GM23248 (cell line): ENCODE results near the gene ARHGDIA. TPM values are rescaled to one million over a fixed set of nuclear protein-coding genes. Genes with fewer than 3 reads are reported as not detected.

Experiments used
- DNase-seq: peaks from one replicate; pipeline ENCODE4 v3.0.0-alpha.2; 2015
- H2AFZ ChIP-seq: fragments of 200-600 bp; sonication (generic); 2 replicates; pipeline ENCODE4 v1.6.1; 2016; ENCODE audit warnings: antibody characterized with exemption
- H3F3A ChIP-seq: fragments of 200-600 bp; sonication (generic); 2 replicates; pipeline ENCODE4 v1.6.1; 2016; ENCODE audit warnings: mild to moderate bottlenecking, antibody characterized with exemption, mixed run types; ENCODE audit not compliant: insufficient read depth
- H3K27ac ChIP-seq: fragments of 200-600 bp; sonication (generic); 2 replicates; pipeline ENCODE4 v1.5.1; 2016; ENCODE audit warnings: mild to moderate bottlenecking
- H3K27me3 ChIP-seq: fragments of 200-600 bp; sonication (generic); replicated peaks from 2 replicates; pipeline ENCODE4 v1.6.1; 2016; ENCODE audit warnings: mild to moderate bottlenecking; ENCODE audit not compliant: insufficient read depth
- H3K36me3 ChIP-seq: fragments of 200-600 bp; sonication (generic); 2 replicates; pipeline ENCODE4 v1.6.1; 2016; ENCODE audit warnings: low read depth, mild to moderate bottlenecking
- H3K4me1 ChIP-seq: fragments of 200-600 bp; sonication (generic); 2 replicates; pipeline ENCODE4 v1.6.1; 2016; ENCODE audit warnings: mild to moderate bottlenecking; ENCODE audit not compliant: insufficient read depth
- H3K4me2 ChIP-seq: fragments of 200-600 bp; sonication (generic); one replicate; pipeline ENCODE4 v1.6.1; 2016; ENCODE audit warnings: mild to moderate bottlenecking; ENCODE audit not compliant: unreplicated experiment
- H3K4me3 ChIP-seq: fragments of 200-600 bp; sonication (generic); 2 replicates; pipeline ENCODE4 v1.5.1; 2016; ENCODE audit warnings: mild to moderate bottlenecking
- H3K79me2 ChIP-seq: fragments of 200-600 bp; sonication (generic); 2 replicates; pipeline ENCODE4 v1.6.1; 2016; ENCODE audit warnings: mild to moderate bottlenecking; ENCODE audit not compliant: insufficient read depth
- H3K9ac ChIP-seq: fragments of 200-600 bp; sonication (generic); 2 replicates; pipeline ENCODE4 v1.6.1; 2016; ENCODE audit warnings: mild to moderate bottlenecking
- H3K9me2 ChIP-seq: fragments of 200-600 bp; sonication (generic); 2 replicates; pipeline ENCODE4 v1.6.1; 2016; ENCODE audit warnings: mixed run types, mild to moderate bottlenecking, moderate library complexity; ENCODE audit not compliant: insufficient read depth
- H3K9me3 ChIP-seq: fragments of 200-600 bp; sonication (generic); one replicate; pipeline ENCODE4 v1.6.1; 2017; ENCODE audit warnings: low read depth
- H4K20me1 ChIP-seq: fragments of 200-600 bp; sonication (generic); 2 replicates; pipeline ENCODE4 v1.6.0; 2016; ENCODE audit not compliant: insufficient read depth
- EZH2 ChIP-seq: fragments of 200-600 bp; sonication (generic); IDR thresholded peaks from 2 replicates; pipeline ENCODE4 v1.6.1; 2018; ENCODE audit warnings: antibody characterized with exemption, mild to moderate bottlenecking; ENCODE audit not compliant: insufficient read depth, poor library complexity, severe bottlenecking
- EZH2phosphoT487 ChIP-seq: fragments of 200-600 bp; sonication (generic); IDR thresholded peaks from 2 replicates; pipeline ENCODE4 v1.6.1; 2018; ENCODE audit warnings: antibody characterized with exemption, moderate library complexity, mild to moderate bottlenecking, low read depth; ENCODE audit not compliant: insufficient read depth
- WGBS, 2 experiments: methylation state at CpG; one replicate each; pipeline ENCODE4 v1.1.6; 2015 to 2017; ENCODE audit warnings: low lambda C conversion rate in 2 of 2, low coverage in 1 of 2; ENCODE audit errors: missing lambda C conversion rate in 2 of 2; 5-methylcytosine and 5-hydroxymethylcytosine counted together
- in situ Hi-C: fragments of 300-500 bp; cut with MboI; formaldehyde crosslinking; loops from 2 replicates; pipeline ENCODE4 v1.15.0; 2020
- polyA plus RNA-seq: library from polyadenylated mRNA; unstranded; fragments of >200 nt; fragmentation: Nextera tagmentation; extraction: Ambion mirVana; gene quantifications from 2 replicates; pipeline ENCODE4 v1.2.1, GENCODE V29; 2016
- total RNA-seq: library from RNA; depleted of rRNA; stranded (reverse); fragments of >200 nt; shearing (Covaris generic); gene quantifications from 2 replicates; pipeline ENCODE4 v1.2.3, GENCODE V29; 2014

Gene ARHGDIA
- total and polyA plus RNA-seq, 2 experiments from 2014 or later: 208 to 310 TPM

DNA sequence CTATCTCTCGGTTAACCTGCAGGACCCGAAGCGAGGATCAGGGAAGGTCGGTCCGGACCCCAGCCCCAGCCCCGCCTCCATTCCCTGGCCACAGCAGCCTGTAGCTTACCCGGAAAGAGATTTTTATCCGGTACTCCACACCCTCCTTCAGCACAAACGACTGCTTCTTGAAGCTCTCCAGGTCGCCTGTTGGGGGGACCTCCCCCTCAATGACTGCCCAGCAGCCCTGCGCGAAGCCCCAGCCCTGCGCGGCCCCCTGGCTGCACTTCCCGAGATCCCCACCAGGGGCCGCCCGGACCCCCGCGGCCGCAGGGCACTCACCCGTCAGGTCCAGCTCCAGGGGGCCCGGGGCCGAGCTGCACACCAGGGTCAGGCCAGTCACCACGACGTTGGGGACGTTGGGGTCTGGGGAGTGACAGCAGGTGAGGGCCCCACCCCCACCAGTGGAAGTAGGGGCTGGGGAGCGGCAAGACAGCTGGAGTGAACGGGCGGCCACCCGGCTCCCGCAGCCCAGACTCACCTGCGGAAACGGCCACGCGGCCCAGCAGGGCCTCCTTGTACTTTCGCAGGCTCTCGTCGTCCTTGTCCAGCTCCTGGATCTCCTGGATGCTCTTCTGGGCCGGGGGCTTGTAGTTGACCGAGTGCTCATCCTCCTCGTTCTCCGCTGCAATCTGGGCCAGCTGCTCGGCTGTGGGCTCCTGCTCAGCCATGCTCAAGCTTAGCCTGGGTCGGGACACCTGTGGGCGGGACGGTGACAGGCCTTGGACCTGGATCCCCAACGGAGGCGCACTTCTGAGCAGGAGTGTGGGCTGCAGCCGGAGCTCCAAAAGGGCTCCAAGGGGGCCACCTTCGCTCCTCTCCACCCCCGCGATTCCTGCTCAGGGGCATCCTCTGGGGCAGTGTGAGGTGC, 1.7 kb downstream of the ARHGDIA start:
- peak; percentile 51 for DNase-seq
- H3K4me1 ChIP-seq: peaks cover 5% of the 10 kb centered on the region
- H3K9me2 ChIP-seq: no peaks in the 10 kb centered on the region
- no peaks in the 10 kb centered on the region for H3K36me3 ChIP-seq
- H4K20me1 ChIP-seq: no peaks in the 10 kb centered on the region
- peak overlapping the region; percentile 95 for H3K4me2 ChIP-seq
- H3K9ac ChIP-seq: peak overlapping the region; percentile 98
- no peak for TF ChIP-seq EZH2phosphoT487
- TF ChIP-seq EZH2: no peak
- peaks cover 62% of the 10 kb centered on the region for H3K79me2 ChIP-seq
- H3F3A ChIP-seq: peaks cover 38% of the 10 kb centered on the region
- H3K9me3 ChIP-seq: no peaks in the 10 kb centered on the region
- H3K27me3 ChIP-seq: no peaks in the 10 kb centered on the region
- in situ Hi-C loops: no loop called here
- H2AFZ ChIP-seq: no peak overlapping the region
- peak overlapping the region; percentile 90 for H3K27ac ChIP-seq
- 19 to 24% methylated on average over 38 to 44 of the region's 52 CpGs for WGBS, 2 experiments
- H3K4me3 ChIP-seq: peak overlapping the region; percentile 94

DNA sequence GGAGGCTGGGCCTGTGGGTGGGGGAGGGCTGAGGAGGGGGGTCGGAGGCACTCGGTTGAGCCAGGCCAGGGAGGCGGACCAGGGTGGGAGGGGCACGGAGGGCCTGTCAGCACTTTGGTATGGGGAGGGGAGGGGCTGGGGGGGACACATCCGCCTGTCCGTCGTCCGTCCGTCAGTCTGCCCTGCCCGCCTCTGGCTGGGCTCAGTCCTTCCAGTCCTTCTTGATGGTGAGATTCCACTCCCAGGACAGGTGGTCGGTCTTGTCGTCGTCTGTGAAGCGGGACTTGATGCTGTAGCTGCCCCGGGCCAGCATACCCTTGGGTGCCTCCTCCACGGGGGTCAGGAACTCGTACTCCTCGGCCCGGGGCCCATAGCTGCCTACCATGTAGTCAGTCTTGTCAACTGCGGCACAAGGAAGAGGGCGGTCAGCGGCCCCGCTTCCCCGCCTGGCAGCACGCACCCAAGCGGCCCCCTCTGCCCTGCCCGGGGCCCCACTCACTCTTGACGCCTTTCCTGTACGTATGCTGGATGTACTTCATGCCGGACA, 2.4 kb downstream of the ARHGDIA start:
- Histone ChIP-seq H3K9me2 (no peaks in the 10 kb centered on the region), H3K27me3 (no peaks in the 10 kb centered on the region), H3K4me1 (peaks cover 6% of the 10 kb centered on the region), H3K4me2 (peak overlapping the region; percentile 95), H2AFZ (no peak overlapping the region), H3K4me3 (peak overlapping the region; percentile 94), H3K79me2 (peaks cover 68% of the 10 kb centered on the region), H3K9me3 (no peaks in the 10 kb centered on the region), H4K20me1 (no peaks in the 10 kb centered on the region), H3K27ac (peak overlapping the region; percentile 90), H3K36me3 (no peaks in the 10 kb centered on the region), H3F3A (peaks cover 33% of the 10 kb centered on the region), H3K9ac (peak overlapping the region; percentile 98; the same call in 1 of the 2 replicates)
- no peak for TF ChIP-seq EZH2
- no peak for TF ChIP-seq EZH2phosphoT487
- WGBS, 2 experiments: 55 to 77% methylated on average over 17 to 30 of the region's 30 CpGs
- DNase-seq: peak; percentile 78
- in situ Hi-C loops: no loop called here

DNA sequence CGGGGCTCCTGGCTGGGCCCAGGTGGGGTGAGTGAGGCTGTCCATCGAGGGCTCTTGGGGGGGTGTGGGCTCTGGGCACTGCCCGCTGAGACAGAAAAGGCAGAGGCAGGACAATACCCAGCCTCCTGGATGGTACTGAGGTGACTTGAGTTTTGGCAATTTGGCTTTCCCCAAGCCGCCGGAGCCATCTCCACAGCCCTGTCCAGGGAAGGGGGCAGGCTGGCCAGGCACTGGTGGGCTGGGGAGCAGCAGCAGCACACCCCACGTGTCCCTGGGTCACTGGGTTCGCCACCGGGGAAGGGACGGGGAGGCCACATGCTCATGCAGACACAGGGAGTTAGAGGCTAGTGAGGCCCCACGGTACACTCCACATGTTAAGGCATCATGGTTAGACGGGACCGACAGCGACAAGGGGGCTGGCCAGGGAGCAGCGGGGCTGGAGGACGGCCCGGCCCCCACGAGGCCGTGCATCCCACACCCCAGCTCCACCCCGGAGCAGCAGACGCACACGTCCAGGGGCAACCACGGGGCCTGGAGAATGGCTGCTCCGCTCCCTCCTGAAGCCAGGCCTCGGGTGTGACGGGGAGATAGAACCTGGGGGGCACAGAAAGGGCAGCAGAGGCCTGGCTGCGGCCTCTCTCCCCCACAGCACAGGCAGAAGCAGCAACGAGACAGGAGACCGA, 3.0 kb downstream of the ARHGDIA start:
- peak; percentile 33 for DNase-seq
- Histone ChIP-seq H3K9me3 (no peaks in the 10 kb centered on the region), H3K9ac (peak overlapping the region; percentile 44), H3K27ac (peak overlapping the region; percentile 90), H3F3A (peaks cover 35% of the 10 kb centered on the region), H3K79me2 (peaks cover 68% of the 10 kb centered on the region), H2AFZ (no peak overlapping the region), H3K9me2 (no peaks in the 10 kb centered on the region), H3K4me2 (no peak overlapping the region), H4K20me1 (no peaks in the 10 kb centered on the region), H3K36me3 (no peaks in the 10 kb centered on the region), H3K27me3 (no peaks in the 10 kb centered on the region), H3K4me3 (no peak overlapping the region), H3K4me1 (peaks cover 12% of the 10 kb centered on the region)
- in situ Hi-C loops: no loop called here
- TF ChIP-seq EZH2phosphoT487 (no peak), EZH2 (no peak)
- 57 to 65% methylated on average over 23 to 24 of the region's 28 CpGs for WGBS, 2 experiments

DNA sequence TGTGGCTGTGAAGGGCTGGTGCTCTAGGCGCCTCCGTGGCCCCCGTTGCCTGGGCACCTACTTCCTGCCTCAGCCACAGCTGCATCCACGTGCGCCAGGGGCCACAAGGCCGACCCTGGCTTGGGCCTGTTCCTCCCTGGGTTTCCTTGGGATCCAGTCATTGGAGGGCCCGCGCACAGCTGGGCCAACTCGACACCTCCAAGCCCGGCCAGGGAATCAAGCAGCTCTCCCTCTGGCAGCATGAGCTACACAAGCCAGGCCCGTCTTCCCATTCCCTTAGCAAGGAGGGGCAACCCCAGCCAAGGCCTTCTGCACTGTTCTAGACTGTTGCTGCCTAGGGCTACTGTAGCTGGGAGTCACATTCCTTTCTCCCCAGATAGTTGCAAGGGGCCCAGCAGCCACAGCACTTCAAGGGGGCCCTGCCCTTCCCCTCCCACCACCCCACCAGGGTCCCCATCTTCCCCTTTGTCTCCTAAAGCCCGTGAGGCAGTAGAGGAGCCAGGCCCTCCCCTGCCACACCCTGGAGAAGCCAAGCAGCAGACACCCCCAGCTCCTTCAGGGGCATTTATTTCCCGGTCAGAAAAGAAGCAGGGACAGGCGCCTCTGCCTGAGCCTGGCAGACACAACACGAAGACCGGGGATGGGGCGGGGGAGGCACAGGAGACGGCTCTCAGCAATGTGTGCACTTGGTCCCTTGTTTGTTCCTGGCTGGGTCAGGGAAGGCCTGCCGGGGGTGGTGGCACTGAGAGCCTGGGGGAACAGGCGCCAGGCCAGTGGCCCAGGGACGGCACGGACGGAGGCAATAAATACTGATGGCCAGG, 3.8 kb downstream of the ARHGDIA start:
- no peaks in the 10 kb centered on the region for H3K9me2 ChIP-seq
- TF ChIP-seq EZH2phosphoT487 (no peak), EZH2 (no peak)
- H3K4me3 ChIP-seq: no peak overlapping the region
- H3K36me3 ChIP-seq: no peaks in the 10 kb centered on the region
- H3K9me3 ChIP-seq: no peaks in the 10 kb centered on the region
- H3K4me1 ChIP-seq: peaks cover 17% of the 10 kb centered on the region
- in situ Hi-C loops: no loop called here
- no peaks in the 10 kb centered on the region for H4K20me1 ChIP-seq
- peak; percentile 70 for DNase-seq
- H3K9ac ChIP-seq: peak overlapping the region; percentile 44
- H3F3A ChIP-seq: peaks cover 37% of the 10 kb centered on the region
- peaks cover 68% of the 10 kb centered on the region for H3K79me2 ChIP-seq
- 46 to 47% methylated on average over 20 to 23 of the region's 23 CpGs for WGBS, 2 experiments
- no peak overlapping the region for H2AFZ ChIP-seq
- H3K27ac ChIP-seq: peak overlapping the region; percentile 90
- H3K27me3 ChIP-seq: no peaks in the 10 kb centered on the region
- H3K4me2 ChIP-seq: no peak overlapping the region
